ENCODE data around the gene SIL1.

DNA sequence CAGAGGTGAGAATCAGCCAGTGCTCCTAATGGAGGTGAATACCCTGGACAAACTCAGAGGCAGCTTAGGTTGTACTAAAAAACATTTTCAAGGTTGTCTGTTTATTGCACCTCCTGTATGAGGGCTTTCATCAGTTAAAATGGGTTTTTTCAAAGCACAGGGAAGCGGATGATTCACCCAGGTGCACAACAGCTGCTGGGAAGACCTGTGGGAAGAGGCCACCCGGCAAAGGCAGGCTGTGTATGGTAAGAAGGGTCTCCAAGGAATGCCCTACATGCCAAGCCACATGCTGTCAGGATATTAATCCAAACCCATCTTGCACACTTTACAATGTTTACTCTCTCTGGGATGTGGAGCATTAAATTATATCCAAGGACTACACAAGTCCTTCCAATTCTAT, 14.7 kb downstream of the SIL1 start:
- TF ChIP-seq, protein P1, sequence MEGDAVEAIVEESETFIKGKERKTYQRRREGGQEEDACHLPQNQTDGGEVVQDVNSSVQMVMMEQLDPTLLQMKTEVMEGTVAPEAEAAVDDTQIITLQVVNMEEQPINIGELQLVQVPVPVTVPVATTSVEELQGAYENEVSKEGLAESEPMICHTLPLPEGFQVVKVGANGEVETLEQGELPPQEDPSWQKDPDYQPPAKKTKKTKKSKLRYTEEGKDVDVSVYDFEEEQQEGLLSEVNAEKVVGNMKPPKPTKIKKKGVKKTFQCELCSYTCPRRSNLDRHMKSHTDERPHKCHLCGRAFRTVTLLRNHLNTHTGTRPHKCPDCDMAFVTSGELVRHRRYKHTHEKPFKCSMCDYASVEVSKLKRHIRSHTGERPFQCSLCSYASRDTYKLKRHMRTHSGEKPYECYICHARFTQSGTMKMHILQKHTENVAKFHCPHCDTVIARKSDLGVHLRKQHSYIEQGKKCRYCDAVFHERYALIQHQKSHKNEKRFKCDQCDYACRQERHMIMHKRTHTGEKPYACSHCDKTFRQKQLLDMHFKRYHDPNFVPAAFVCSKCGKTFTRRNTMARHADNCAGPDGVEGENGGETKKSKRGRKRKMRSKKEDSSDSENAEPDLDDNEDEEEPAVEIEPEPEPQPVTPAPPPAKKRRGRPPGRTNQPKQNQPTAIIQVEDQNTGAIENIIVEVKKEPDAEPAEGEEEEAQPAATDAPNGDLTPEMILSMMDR (IDR thresholded peaks at IDR 0.05; ENCODE audit: insufficient read depth, low read depth, low read length): no peak
- TF ChIP-seq EZH2 (IDR thresholded peaks at IDR 0.05; ENCODE audit: insufficient read depth, low read length): no peak
